GM18498 (cell line): ENCODE data around the gene CYLD.

Source experiments
- ATAC-seq: cut with Tn5 transposase; IDR thresholded peaks from one replicate; pipeline ENCODE4 v1.9.1; 2021; ENCODE audit warnings: mild to moderate bottlenecking, moderate library complexity; ENCODE audit not compliant: unreplicated experiment

CYLD gene

DNA sequence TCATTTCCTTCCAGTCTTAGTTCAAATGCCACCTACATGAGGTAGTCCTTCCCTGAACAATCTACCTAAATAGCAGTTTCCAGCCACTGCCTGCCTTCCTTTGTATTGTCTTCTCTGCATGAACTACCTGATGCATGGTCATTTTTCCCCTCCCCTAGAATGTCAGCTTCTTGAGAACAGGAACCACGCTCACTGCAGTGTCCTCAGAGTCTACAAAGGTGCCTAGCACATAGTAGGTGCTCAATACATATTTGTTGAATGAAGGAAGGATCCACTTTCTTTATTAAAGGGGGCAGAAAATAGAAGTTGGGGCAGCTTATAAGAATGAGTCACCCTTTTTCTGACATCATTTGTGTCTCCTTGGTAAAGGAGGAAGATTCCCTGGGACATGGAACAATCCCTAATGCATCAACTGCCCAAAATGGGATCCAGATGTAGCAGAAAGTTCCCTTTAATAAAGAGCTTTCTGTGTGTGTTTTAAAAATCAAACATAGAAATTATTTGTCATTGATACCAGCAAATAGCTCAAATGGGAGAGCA is 4.4 kb upstream of the CYLD start:
- no peak for ATAC-seq

GRCh38 chr16:50739031-50739430 is 2.9 kb upstream of the CYLD start:
- no peak for ATAC-seq

- no peak for ATAC-seq
Observed at GRCh38 chr16:50740736-50741135, 1.1 kb upstream of the CYLD start.

DNA sequence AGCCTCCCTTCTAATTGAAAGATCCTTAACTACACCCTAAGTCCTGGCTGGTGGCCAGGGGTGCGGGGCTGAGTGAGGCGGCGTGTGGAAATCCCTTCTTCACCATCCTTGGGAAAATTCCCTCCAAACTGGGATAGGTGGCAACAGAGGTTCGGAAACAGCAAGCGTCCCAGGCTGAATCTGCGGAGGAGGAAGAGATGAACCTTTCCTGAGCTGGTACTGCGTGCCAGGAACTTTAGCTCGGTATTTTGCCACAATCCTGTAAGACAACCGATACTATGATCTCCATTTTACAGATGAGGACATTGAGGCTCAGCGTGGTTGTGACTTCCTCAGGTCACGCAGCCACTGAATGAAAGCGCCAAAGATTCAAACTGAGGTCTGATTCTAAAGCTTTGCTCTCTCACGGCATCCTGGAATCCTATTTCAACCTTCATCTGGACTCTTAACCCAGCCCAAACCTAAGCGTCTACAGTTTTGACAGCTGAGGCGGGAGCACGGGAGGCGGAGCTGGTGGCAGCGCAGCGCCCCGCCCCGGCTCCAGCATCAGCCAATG is 583 bp upstream of the CYLD start:
- ATAC-seq: peak; percentile 2

- no peak for ATAC-seq
Observed at GRCh38 chr16:50742576-50743200, 802 bp downstream of the CYLD start.

DNA sequence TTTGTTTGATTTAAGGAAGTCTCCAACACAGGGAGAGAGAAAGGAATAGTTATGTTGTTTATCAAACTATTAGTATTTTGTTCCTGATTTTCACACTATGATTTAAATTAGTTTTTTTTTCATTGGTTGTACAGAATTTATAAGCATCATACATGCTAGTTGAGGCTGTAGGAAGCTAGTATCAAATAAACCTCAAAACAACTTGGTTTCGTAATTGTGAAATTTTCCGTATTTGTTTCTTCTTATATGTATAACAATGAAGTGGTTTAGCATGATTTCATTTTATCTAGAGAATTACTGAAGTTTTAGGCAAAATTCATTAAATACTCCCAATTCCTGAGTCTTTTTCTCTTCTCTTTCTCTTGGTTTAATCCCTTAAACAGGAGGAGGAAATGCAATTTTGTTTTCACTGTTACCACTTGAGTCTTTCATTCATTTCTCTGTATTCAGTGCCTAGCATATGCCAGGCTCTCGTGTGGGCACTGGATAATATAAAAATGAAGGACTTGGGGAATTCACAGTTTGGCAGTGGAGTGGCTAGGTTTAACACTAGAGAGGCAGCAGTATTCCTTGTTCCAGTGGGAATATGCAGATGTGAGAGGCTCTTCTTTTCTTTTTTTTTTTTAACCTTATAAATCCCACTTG is 1.8 kb downstream of the CYLD start:
- ATAC-seq: no peak

DNA sequence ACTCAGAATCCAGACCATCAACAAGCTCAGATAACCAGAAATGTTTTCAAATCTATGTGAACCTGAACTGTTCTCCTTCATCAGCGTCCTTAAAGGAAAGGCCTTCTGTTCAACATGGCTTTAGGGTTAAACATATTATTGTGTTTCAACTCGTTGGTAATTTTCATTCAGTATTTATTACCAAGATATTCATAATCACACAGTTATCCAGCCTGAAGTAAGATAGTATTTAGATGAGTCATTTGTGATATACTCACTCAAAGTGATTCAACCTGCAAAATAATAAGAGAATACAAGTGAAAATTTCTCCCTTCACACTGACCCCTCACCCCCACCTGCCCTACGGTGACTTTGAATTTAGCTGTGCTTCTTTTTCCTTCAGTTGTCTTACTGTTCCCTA is 3.0 kb downstream of the CYLD start:
- ATAC-seq: no peak

DNA sequence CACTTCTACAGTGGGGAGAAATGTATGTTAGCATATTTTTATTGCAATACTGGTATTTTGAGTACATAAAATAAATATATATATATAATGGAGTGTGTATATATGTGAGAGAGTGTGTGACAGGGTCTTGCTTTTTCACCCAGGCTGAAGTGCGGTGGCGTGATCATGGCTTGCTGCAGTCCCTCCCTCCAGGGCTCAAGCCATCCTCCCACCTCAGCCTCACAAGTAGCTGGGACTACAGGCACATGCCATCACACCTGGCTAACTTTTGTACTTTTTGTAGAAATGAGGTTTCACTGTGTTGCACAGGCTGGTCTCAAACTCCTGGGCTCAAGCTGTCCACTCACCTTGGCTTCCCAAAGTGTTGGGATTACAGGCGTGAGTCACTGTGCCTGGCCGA is 4.1 kb downstream of the CYLD start:
- ATAC-seq: no peak

- ATAC-seq: peak; percentile 57
Observed at GRCh38 chr16:50747207-50747956, 5.5 kb downstream of the CYLD start.

GRCh38 chr16:50751528-50751927 is 9.6 kb downstream of the CYLD start:
- no peak for ATAC-seq

DNA sequence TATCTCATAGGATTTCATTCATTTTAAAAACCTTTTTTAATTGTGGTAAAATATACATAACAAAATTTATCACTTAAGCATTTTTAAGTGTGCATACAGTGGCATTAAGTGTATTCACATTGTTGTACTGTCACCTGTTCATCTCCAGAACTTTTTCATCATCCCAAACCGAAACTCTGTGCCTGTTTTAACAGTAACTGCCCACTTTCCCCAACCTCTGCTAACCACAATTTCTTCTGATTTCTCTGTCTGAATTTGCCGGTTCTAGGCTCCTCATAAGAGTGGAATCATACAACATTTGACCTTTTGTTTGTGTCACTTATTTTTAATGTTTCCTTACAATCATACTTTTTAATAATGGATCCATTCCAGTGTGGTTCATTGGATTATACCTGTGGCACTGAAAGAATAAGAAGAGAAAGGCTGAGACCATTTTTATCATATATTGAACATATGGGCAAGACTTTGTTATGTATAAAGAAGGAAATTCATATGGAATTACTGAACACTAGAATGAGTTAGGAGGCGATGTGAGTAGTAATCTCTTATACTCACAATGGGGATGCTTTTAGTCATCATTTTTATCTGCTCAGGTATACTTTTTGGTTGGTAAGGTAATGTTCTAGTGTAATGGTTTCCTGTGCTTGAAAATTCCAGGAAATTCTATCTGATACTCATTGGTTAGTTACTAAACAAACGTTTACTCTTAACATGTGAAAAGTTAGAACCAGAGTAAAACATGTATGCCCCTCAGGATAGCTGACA is 10.8 kb downstream of the CYLD start:
- ATAC-seq: no peak

DNA sequence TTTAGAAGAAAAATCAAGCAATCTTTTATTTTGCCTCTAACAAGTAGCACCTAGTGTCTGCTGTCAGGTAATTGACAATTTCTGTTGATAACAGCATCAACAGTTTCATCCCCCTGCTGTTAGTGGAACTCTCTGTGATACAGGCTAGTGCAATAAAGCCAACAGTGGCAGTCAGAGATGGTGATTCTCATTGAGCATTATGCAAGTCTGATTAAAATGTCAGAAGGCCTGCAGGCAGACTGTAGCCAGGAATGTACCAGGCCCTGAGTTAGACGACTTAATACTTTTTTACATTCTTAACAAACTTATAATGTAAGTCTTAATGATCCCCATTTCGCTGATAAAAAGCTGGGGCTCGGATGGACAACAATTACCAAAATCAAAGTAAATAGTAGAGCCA is 14.6 kb downstream of the CYLD start:
- ATAC-seq: no peak

DNA sequence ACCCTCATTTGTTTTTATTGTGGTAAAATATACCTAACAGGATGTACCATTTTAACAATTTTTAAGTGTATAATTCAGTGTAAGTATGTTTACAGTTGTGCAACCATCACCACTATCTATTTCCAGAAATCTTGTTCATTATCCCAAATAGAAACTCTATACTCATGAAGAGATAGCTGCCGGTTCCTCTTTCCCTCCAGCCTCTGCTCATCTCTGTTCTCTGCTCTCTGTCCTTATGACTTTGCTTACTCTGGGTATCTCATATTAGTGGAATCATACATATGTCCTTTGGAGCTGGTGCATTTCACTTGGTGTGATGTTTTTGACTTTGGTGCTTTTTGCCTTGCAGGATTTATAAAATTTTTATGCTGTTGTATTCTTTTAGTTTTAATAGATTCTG is 19.4 kb downstream of the CYLD start:
- ATAC-seq: no peak

GRCh38 chr16:50762241-50762640 is 20.4 kb downstream of the CYLD start:
- ATAC-seq: no peak

DNA sequence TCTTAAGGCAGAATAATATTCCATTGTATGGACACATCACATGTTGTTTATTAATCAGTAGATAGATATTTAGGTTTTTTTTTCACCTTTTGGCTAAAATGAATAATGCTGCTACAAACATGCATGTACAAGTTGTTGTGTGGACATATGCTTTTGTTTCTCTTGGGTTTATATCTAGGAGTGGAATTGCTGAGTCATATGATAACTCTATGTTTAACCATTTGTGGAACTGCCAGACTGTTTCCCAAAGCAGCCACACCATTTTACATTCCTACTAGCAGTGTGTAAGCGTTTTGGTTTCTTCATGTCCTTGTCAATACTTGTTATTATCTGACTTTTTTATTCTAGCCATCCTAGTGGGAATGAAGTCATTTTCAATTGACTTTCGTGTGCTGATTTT is 21.3 kb downstream of the CYLD start:
- ATAC-seq: no peak

- ATAC-seq: no peak
Observed at GRCh38 chr16:50765260-50765659, 23.4 kb downstream of the CYLD start.

DNA sequence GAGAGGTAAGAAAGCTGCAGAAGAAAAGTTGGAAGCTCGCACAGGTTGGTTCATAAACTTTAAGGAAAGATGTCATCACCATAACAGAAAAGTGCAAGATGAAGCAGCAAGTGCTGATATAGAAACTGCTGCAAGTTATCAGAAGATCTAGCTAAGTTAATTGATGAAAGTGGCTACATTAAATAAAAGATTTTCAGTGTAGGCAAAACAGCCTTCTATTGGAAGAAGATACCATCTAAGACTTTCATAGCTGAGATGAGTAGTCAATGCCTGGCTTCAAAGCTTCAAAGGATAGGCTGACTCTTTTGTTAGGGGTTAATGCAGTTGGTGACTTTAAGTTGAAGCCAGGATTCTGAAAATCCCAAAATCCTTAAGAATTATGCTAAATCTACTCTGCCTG is 24.0 kb downstream of the CYLD start:
- ATAC-seq: no peak

GRCh38 chr16:50767197-50767596 is 25.3 kb downstream of the CYLD start:
- no peak for ATAC-seq

GRCh38 chr16:50771366-50771765 is 29.5 kb downstream of the CYLD start:
- ATAC-seq: no peak

GRCh38 chr16:50774405-50774804 is 32.5 kb downstream of the CYLD start:
- ATAC-seq: no peak

GRCh38 chr16:50774960-50775359 is 33.1 kb downstream of the CYLD start:
- ATAC-seq: no peak
